GM18951 (cell line): ENCODE measurements around the gene ITPR1.

ENCODE experiments used
- POLR2A ChIP-seq: IDR thresholded peaks from 4 replicates; pipeline ENCODE4 v1.6.1; 2011; ENCODE audit warnings: mild to moderate bottlenecking; ENCODE audit not compliant: insufficient read length, insufficient read depth; ENCODE audit errors: extremely low read depth
- in situ Hi-C: fragments of 300-500 bp; cut with MboI; formaldehyde crosslinking; loops from one replicate; pipeline ENCODE4 v1.12.0; 2022; ENCODE audit warnings: low sequenced_read_pairs, mixed read lengths, inconsistent platforms; ENCODE audit not compliant: unreplicated experiment

Gene ITPR1

GRCh38 chr3:4716706-4717362, 223.7 kb downstream of the ITPR1 start:
- in situ Hi-C loops, result loop anchor here (10.0 kb wide), 1 partner anchor 338 kb away; no protein-coding TSS in a partner anchor
- TF ChIP-seq POLR2A, result no peak

DNA sequence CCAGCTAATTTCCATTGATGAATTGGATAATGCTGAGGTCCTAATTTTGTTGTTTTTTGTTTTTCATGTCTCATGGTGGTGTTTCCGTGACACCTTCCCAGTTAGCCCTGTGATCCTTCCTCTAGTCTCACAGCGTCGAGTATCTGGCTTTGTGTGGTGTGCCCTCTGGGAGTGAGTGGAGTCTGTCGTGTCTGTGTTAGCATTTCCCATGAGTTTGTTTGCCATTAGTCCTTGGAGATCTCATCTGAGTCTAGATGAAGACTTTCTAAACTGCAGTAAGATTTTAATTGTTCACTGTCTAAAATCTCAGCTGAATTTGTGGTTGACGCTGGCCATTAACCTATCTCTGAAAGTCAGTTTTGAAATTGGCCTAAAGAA, 224.2 kb downstream of the ITPR1 start:
- in situ Hi-C loops, result loop anchor here (10.0 kb wide), 1 partner anchor 337 kb away; no protein-coding TSS in a partner anchor
- TF ChIP-seq POLR2A, result no peak

DNA sequence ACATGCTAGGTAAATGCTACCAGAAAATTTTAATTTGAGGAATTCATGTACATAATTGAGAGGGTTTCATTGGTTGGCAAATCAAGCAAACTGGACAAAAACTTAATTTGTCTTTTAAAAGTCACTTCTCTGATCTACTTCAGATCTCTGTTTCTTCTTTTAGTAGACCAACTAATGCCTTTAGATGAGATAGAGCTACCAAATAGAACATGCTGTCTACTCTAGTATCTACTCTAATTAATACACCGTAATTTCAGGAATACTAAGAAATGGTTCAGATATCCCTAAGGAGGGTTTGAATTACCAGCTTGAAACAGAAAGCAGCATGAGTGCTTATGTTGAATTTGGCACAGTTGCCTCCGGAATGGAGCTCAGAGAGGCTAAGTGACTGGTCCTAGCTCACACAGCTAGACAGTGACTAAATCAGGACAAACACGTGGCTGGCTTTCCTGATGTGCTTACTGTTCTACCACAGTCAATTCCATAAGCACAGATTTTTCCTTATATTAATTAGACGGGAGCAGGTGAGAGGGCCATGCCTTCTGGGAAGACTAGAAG, 225.1 kb downstream of the ITPR1 start:
- in situ Hi-C loops, result loop anchor here (10.0 kb wide), 1 partner anchor 337 kb away; no protein-coding TSS in a partner anchor
- no peak for TF ChIP-seq POLR2A

DNA sequence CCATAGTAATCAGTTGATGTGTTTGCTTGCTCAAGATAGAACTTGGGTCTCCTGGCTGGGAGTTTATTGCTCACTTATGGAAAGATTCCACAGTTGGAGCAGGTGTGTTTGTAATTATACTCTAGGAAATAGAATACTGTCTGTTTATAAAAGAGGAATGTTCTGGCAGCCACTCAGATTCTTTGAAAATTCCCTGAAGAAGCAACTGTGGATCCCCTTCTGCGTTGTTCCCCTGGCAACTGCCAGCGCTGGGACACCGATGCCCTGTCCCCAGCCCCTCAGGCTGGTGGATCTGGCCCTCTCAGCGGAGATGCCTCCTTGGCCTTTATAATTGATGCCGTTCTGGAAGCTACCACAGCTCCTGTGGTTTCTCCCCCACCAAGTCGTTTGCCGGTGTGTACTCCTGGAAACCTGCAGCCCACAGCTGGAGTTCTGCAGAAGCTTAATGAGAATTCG, 225.9 kb downstream of the ITPR1 start:
- no peak for TF ChIP-seq POLR2A
- in situ Hi-C loops, result loop anchor here (10.0 kb wide), 1 partner anchor 336 kb away; no protein-coding TSS in a partner anchor

DNA sequence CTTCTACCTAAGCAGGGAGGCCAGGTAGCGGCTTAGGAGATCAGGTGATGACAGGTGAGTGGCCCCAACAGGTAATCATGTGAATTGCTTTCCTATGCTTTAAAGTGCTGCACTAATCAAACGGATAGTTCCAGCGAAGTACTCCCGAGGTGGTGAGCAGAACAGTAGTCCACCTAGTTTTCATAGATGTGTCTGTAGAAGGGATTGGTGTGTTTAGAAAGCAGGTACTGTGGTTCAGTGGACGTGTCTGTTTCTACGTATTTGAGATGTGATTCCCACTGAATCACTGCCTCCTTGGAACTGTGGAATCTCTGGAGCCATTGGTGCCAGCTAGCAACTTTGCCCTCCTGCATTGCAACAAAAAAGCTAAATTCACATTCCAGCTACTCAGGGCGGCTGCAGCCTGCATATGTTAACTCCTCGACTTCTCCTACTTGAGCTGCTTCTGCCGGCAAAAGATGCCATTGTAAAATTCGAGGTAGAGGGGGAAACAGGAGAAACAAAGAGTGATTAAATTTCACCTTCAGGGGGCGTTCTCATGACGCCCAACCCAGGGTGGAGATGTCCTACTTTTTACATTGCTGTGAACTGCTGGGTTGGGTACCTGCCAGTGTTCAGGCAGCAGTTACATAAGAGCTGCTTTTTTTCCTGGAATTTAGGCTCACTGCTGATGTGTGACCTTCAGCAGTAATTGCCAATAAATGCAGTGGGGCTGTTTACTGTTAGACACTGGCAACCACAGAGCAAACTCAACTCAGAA, 227.3 kb downstream of the ITPR1 start:
- in situ Hi-C loops, result no loop called here
- no peak for TF ChIP-seq POLR2A

- in situ Hi-C loops, result no loop called here
- no peak for TF ChIP-seq POLR2A
These were observed 228.4 kb downstream of the ITPR1 start for GRCh38 chr3:4721511-4721911.

GRCh38 chr3:4722103-4722502, 229.0 kb downstream of the ITPR1 start:
- no peak for TF ChIP-seq POLR2A

GRCh38 chr3:4724051-4724629, 231.0 kb downstream of the ITPR1 start:
- in situ Hi-C loops, result no loop called here
- no peak for TF ChIP-seq POLR2A

More at GRCh38 chr3:4722103-4722502, 229.0 kb downstream of the ITPR1 start:
- in situ Hi-C loops, result no loop called here

DNA sequence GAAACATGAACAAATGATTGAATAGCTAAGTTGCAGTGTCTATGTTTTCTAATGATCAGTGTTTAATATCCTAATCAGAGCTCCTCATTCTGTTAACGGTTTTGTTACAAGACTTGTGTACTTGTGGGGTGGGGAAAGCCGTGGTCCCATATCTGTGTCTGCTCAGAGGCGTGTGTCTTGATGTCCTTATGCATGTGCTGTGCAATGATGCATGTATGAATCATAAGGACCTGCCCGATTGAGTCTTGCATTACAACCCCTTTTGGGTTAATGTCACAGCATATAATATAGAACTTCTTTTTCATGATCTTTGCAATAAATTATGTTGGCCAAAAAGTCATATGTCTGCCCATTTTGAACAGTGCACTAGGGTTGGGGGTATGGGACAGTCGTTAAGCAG, 233.4 kb downstream of the ITPR1 start:
- in situ Hi-C loops, result no loop called here
- no peak for TF ChIP-seq POLR2A

- TF ChIP-seq POLR2A, result no peak
- in situ Hi-C loops, result no loop called here
These were observed 236.2 kb downstream of the ITPR1 start for GRCh38 chr3:4729061-4729973.

GRCh38 chr3:4730719-4731118, 237.6 kb downstream of the ITPR1 start:
- TF ChIP-seq POLR2A, result no peak
- in situ Hi-C loops, result no loop called here

- in situ Hi-C loops, result no loop called here
- TF ChIP-seq POLR2A, result no peak
These were observed 238.5 kb downstream of the ITPR1 start for GRCh38 chr3:4731543-4732111.
